Esophagus muscularis mucosa (tissue), 4 donors: ENCODE measurements around the gene NOXRED1. TPM values are rescaled to one million over a fixed set of nuclear protein-coding genes. Genes with fewer than 3 reads are reported as not detected.

Experiments
- DNase-seq: peaks from one replicate; pipeline ENCODE4 v3.0.0-alpha.2; 2017; ENCODE audit errors: extremely low spot score
- H3K27ac ChIP-seq, 4 donors: fragments of 200-600 bp; sonication (generic); replicated peaks in 1 of 4; 1 replicate in 3 of 4; 2 replicates in 1 of 4; pipeline ENCODE4 v1.5.1; 2016 to 2019; ENCODE audit warnings: mild to moderate bottlenecking in 1 of 4
- H3K27me3 ChIP-seq, 4 donors: fragments of 200-600 bp; sonication (generic); one replicate each; pipeline versions ENCODE4 v1.5.1 to v1.6.0; 2016 to 2019
- H3K36me3 ChIP-seq, 4 donors: fragments of 200-600 bp; sonication (generic); one replicate each; pipeline ENCODE4 v1.5.1; 2016 to 2019
- H3K4me1 ChIP-seq, 4 donors: fragments of 200-600 bp; sonication (generic); one replicate each; pipeline ENCODE4 v1.5.1; 2016 to 2019
- H3K4me3 ChIP-seq, 4 donors: fragments of 200-600 bp; sonication (generic); 1 replicate in 2 of 4; 2 replicates in 2 of 4; pipeline ENCODE4 v1.5.1; 2016 to 2019; ENCODE audit warnings: mild to moderate bottlenecking in 4 of 4, moderate library complexity in 1 of 4
- H3K9me3 ChIP-seq, 4 donors: fragments of 200-600 bp; sonication (generic); 1 replicate in 3 of 4; 2 replicates in 1 of 4; pipeline ENCODE4 v1.5.1; 2016 to 2019
- CTCF ChIP-seq, 3 experiments: fragments of 200-600 bp in 2 of 3; fragments of 450-650 bp in 1 of 3; sonication (generic) in 2 of 3; IDR thresholded peaks; one replicate each; pipeline ENCODE4 v1.5.1; 2017 to 2019; ENCODE audit warnings: antibody characterized with exemption in 3 of 3, mild to moderate bottlenecking in 2 of 3, moderate library complexity in 1 of 3
- EP300 ChIP-seq: sonication (generic); formaldehyde crosslinking; IDR thresholded peaks from one replicate; pipeline ENCODE4 v1.6.1; 2017; ENCODE audit warnings: antibody characterized with exemption
- POLR2A ChIP-seq: fragments of 450-650 bp; IDR thresholded peaks from one replicate; pipeline ENCODE4 v1.6.1; 2017; ENCODE audit warnings: antibody characterized with exemption, moderate library complexity, mild to moderate bottlenecking, low read depth
- POLR2AphosphoS5 ChIP-seq, 2 donors: sonication (generic); formaldehyde crosslinking; IDR thresholded peaks; one replicate each; pipeline ENCODE4 v1.6.1; 2017; ENCODE audit warnings: antibody characterized with exemption in 2 of 2
- WGBS: methylation state at CpG from one replicate; pipeline ENCODE4 v1.1.5; 2018; 5-methylcytosine and 5-hydroxymethylcytosine counted together
- intact Hi-C: fragments of 100-400 bp; cut with DNase I; formaldehyde crosslinking; loops from one replicate; pipeline ENCODE4 v1.15.1; 2023
- total RNA-seq, 4 donors: library from RNA; depleted of rRNA; stranded (reverse); fragments of >200 nt; gene quantifications; one replicate each; pipeline versions ENCODE4 v1.1.0 to v1.2.1, GENCODE V29; 2016

NOXRED1 gene
- under 1 TPM in 2 of 4 donors, not detected in 2; 0.17 to 0.29 TPM for total RNA-seq

- H3K36me3 ChIP-seq = peaks cover 56 to 70% (median 65%) of the 10 kb centered on the region in 4 donors
- intact Hi-C loops = no loop called here
- TF ChIP-seq EP300 (no peak), CTCF (IDR thresholded peaks at IDR 0.05) (no peak), POLR2A (no peak), POLR2AphosphoS5 (IDR thresholded peaks at IDR 0.05) (no peak)
- H3K9me3 ChIP-seq = peaks cover 0 to 28% (median 17%) of the 10 kb centered on the region in 4 donors
- H3K27me3 ChIP-seq = no peaks in the 10 kb centered on the region
- no peak within 1 kb of the TSS for H3K4me3 ChIP-seq
- WGBS = 100% methylated on average over 1 of the region's 1 CpG
- no peaks in the 10 kb centered on the region for H3K4me1 ChIP-seq
- no peak for DNase-seq
- H3K27ac ChIP-seq = no peak within 1 kb of the TSS
Observed at GRCh38 chr14:77423423-77423822, at the start of gene NOXRED1. Gene NOXRED1, minus strand, starts transcription at chr14:77423523. Its CDS starts 634 bp downstream, at chr14:77422889.

GRCh38 chr14:77470224-77470870 is 47.0 kb upstream of the NOXRED1 start:
- 87% methylated on average over 5 of the region's 5 CpGs for WGBS
- H3K36me3 ChIP-seq = peaks cover 36 to 50% (median 45%) of the 10 kb centered on the region in 4 donors
- H3K9me3 ChIP-seq = no peaks in the 10 kb centered on the region
- H3K4me3 ChIP-seq = no peak overlapping the region
- no peaks in the 10 kb centered on the region for H3K27me3 ChIP-seq
- no peak overlapping the region for H3K27ac ChIP-seq
- no peak for TF ChIP-seq CTCF (IDR thresholded peaks at IDR 0.05)
- no peak for TF ChIP-seq POLR2AphosphoS5 (IDR thresholded peaks at IDR 0.05)
- no peak for TF ChIP-seq EP300
- no peaks in the 10 kb centered on the region for H3K4me1 ChIP-seq
- no peak for DNase-seq
- intact Hi-C loops = no loop called here

- intact Hi-C loops = no loop called here
- H3K27me3 ChIP-seq = no peaks in the 10 kb centered on the region
- TF ChIP-seq POLR2AphosphoS5 (IDR thresholded peaks at IDR 0.05) (no peak), POLR2A (no peak), CTCF (IDR thresholded peaks at IDR 0.05) (no peak), EP300 (no peak)
- no peak overlapping the region for H3K4me3 ChIP-seq
- no peak for DNase-seq
- no peaks in the 10 kb centered on the region for H3K9me3 ChIP-seq
- H3K36me3 ChIP-seq = peaks cover 44 to 58% (median 53%) of the 10 kb centered on the region in 4 donors
- WGBS = 81% methylated on average over 1 of the region's 1 CpG
- no peak overlapping the region for H3K27ac ChIP-seq
- H3K4me1 ChIP-seq = no peaks in the 10 kb centered on the region
Observed at GRCh38 chr14:77469539-77469938, 46.2 kb upstream of the NOXRED1 start.

- DNase-seq = no peak
- Histone ChIP-seq H3K9me3 (no peaks in the 10 kb centered on the region), H3K36me3 (peaks cover 49 to 63% (median 58%) of the 10 kb centered on the region in 4 donors), H3K4me1 (no peaks in the 10 kb centered on the region), H3K4me3 (no peak overlapping the region), H3K27me3 (no peaks in the 10 kb centered on the region), H3K27ac (no peak overlapping the region)
- intact Hi-C loops = no loop called here
- TF ChIP-seq CTCF (IDR thresholded peaks at IDR 0.05) (no peak), POLR2AphosphoS5 (IDR thresholded peaks at IDR 0.05) (no peak), EP300 (no peak)
- 95% methylated on average over 7 of the region's 14 CpGs for WGBS
Observed at GRCh38 chr14:77469067-77469505, 45.8 kb upstream of the NOXRED1 start.

- intact Hi-C loops = no loop called here
- Histone ChIP-seq H3K36me3 (peaks cover 61 to 76% (median 71%) of the 10 kb centered on the region in 4 donors), H3K9me3 (no peaks in the 10 kb centered on the region), H3K4me3 (no peak overlapping the region), H3K27me3 (no peaks in the 10 kb centered on the region), H3K4me1 (no peaks in the 10 kb centered on the region), H3K27ac (no peak overlapping the region)
- WGBS = 89% methylated on average over 5 of the region's 5 CpGs
- no peak for DNase-seq
- TF ChIP-seq POLR2A (no peak), EP300 (no peak), POLR2AphosphoS5 (IDR thresholded peaks at IDR 0.05) (no peak), CTCF (IDR thresholded peaks at IDR 0.05) (no peak)
Observed at GRCh38 chr14:77467801-77468200, 44.5 kb upstream of the NOXRED1 start.
